Right lobe of liver (tissue), 6 donors: ENCODE data around the gene CDON. TPM values are rescaled to one million over a fixed set of nuclear protein-coding genes. Genes with fewer than 3 reads are reported as not detected.

ENCODE experiments used
- ATAC-seq, 4 donors: fragments of 200-7000 bp; cut with Tn5 transposase; one replicate each; pipeline ENCODE4 v1.9.1; 2020; ENCODE audit warnings: mild to moderate bottlenecking in 4 of 4, moderate library complexity in 4 of 4
- DNase-seq, 3 donors: peaks; one replicate each; pipeline ENCODE4 v3.0.0-alpha.2; 2020
- H3K27ac ChIP-seq, 3 donors: fragments of 200-600 bp; one replicate each; pipeline ENCODE4 v1.8.0; 2022
- H3K27me3 ChIP-seq, 2 donors: fragments of 200-600 bp; one replicate each; pipeline ENCODE4 v1.8.0; 2022
- H3K36me3 ChIP-seq, 4 donors: fragments of 200-600 bp; sonication (generic) in 1 of 4; one replicate each; pipeline versions ENCODE4 v1.5.1 to v1.8.0; 2017 to 2022; ENCODE audit warnings: control low read depth in 1 of 4
- H3K4me1 ChIP-seq, 4 donors: fragments of 200-600 bp; sonication (generic) in 1 of 4; one replicate each; pipeline versions ENCODE4 v1.5.1 to v1.8.0; 2017 to 2022; ENCODE audit warnings: control low read depth in 1 of 4
- H3K4me3 ChIP-seq, 3 donors: fragments of 200-600 bp; one replicate each; pipeline ENCODE4 v1.8.0; 2022
- H3K9me3 ChIP-seq, 4 donors: fragments of 200-600 bp; sonication (generic) in 1 of 4; one replicate each; pipeline versions ENCODE4 v1.5.1 to v1.8.0; 2017 to 2022; ENCODE audit warnings: control low read depth in 1 of 4
- CTCF ChIP-seq, 4 donors: fragments of 200-600 bp in 3 of 4; fragments of 450-650 bp in 1 of 4; IDR thresholded peaks; one replicate each; pipeline versions ENCODE4 v1.5.1 to v1.8.0; 2016 to 2022; ENCODE audit warnings: antibody characterized with exemption in 4 of 4, mild to moderate bottlenecking in 2 of 4
- POLR2A ChIP-seq: fragments of 450-650 bp; IDR thresholded peaks from one replicate; pipeline ENCODE4 v1.6.1; 2017; ENCODE audit warnings: antibody characterized with exemption, mild to moderate bottlenecking
- WGBS: methylation state at CpG from one replicate; pipeline ENCODE4 v1.1.6; 2018; ENCODE audit warnings: low coverage, low lambda C conversion rate; ENCODE audit not compliant: insufficient coverage; ENCODE audit errors: missing lambda C conversion rate; 5-methylcytosine and 5-hydroxymethylcytosine counted together
- intact Hi-C, 2 donors: fragments of 100-400 bp; cut with DNase I; formaldehyde crosslinking; loops; one replicate each; pipeline versions ENCODE4 v1.11.2 to v1.14.1; 2022
- total RNA-seq, 6 experiments: library from RNA; depleted of rRNA in 2 of 6; stranded (reverse); fragments of >200 nt in 2 of 6; fragmentation: NEBNext Ultra II Directional in 3 of 6; extraction: Animal tissue kit (Norgen Biotek cat#: 25700) in 3 of 6; gene quantifications; one replicate each; pipeline versions ENCODE4 v1.1.0 to v1.2.4, GENCODE V29; 2016 to 2023
- donor health status: DM: no; HTN: yes; CAD: no.
- donor health status: DM: no; HTN: no; CAD: no.
- donor health status: DM: no; HTN: no; CAD: no.
- donor health status: DM: no; HTN: yes; CAD: no.
- donor health status: DM: no; HTN: yes; CAD: no.

CDON gene
- total RNA-seq, 6 experiments from 2014 or later, result 1.8 to 4.1 (median 3.3) TPM

DNA sequence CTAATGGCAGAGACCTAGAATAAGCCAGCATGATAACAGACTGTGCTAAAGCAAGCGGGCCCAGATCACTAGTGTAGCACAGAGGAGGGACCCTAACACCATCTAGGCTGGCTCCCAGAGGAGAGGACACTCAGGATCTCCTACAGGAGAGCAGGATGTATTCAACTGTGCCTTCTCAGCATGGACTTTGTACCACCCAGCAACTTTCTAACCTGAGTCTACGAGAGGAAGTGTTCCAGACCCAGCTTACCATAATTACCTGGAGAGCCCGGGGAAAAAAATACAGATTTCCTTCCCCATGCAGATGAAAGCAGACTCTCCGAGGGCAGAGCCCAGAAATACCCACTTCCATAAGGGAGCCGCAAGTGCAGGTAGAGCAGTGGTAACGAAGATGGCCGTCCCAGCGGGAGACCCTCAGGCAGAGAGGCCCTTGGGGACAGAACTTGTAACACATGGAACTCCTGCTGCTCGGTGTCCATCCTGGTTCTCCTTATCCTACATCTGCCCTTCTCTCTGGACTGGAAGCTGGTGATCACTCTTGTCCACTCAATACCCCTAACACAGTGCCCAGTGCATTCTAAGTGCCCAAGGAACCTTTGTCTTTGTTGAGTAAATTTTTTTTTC is 138.2 kb downstream of the CDON start:
- ATAC-seq (no peak), DNase-seq (no peak)
- WGBS, result 71% methylated on average over 1 of the region's 9 CpGs
- Histone ChIP-seq H3K36me3 (no peaks in the 10 kb centered on the region), H3K27me3 (no peaks in the 10 kb centered on the region), H3K9me3 (no peaks in the 10 kb centered on the region), H3K4me1 (peaks cover 0 to 14% (median 0%) of the 10 kb centered on the region in 4 donors), H3K27ac (peak overlapping the region in 1 of 3 donors; percentile 48), H3K4me3 (no peak overlapping the region)
- TF ChIP-seq POLR2A (no peak), CTCF (IDR thresholded peaks at IDR 0.05) (no peak)
- intact Hi-C loops, result loop anchor here (5.0 kb wide), 1 partner anchor 268 kb away; no protein-coding TSS in a partner anchor

DNA sequence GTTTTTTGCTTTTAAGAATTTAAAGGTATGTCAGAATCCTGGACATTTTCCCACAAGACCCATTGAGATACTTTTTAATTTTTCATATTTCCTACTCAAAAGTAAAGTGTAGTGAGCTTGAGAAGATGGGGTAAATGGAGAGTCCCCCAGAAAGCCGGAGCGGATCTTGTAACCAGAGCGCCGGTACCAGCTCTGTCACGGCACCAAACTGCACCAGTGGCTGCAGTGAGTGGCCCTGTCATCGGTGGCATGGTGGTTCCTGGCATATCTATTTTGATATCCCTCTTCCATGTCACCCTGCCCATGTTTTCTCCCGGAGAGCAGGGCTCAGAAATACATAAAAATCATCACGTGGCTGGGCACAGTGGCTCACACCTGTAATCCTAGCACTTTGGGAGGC is 139.0 kb downstream of the CDON start:
- DNase-seq (no peak), ATAC-seq (no peak)
- intact Hi-C loops, result loop anchor here (5.0 kb wide), 1 partner anchor 269 kb away; no protein-coding TSS in a partner anchor
- no peak overlapping the region for H3K27ac ChIP-seq
- no peaks in the 10 kb centered on the region for H3K27me3 ChIP-seq
- 80% methylated on average over 8 of the region's 8 CpGs for WGBS
- TF ChIP-seq CTCF (IDR thresholded peaks at IDR 0.05) (no peak), POLR2A (no peak)
- peaks cover 0 to 14% (median 0%) of the 10 kb centered on the region in 4 donors for H3K4me1 ChIP-seq
- H3K4me3 ChIP-seq, result no peak overlapping the region
- H3K36me3 ChIP-seq, result no peaks in the 10 kb centered on the region
- no peaks in the 10 kb centered on the region for H3K9me3 ChIP-seq

- Histone ChIP-seq H3K9me3 (no peaks in the 10 kb centered on the region), H3K4me1 (peaks cover 0 to 14% (median 0%) of the 10 kb centered on the region in 4 donors), H3K4me3 (no peak overlapping the region), H3K27me3 (no peaks in the 10 kb centered on the region), H3K27ac (no peak overlapping the region), H3K36me3 (no peaks in the 10 kb centered on the region)
- TF ChIP-seq CTCF (IDR thresholded peaks at IDR 0.05), result peak; percentile 71 to 84 (median 78)
- no peak for TF ChIP-seq POLR2A
- DNase-seq (peak in 2 of 3 donors; percentile 43 to 74), ATAC-seq (peak; percentile 77 to 87 (median 82))
- intact Hi-C loops, result loop anchor here (5.0 kb wide), 1 partner anchor 269 kb away; no protein-coding TSS in a partner anchor
- 3% methylated on average over 8 of the region's 8 CpGs for WGBS
Measured at GRCh38 chr11:125923012-125923579, 139.6 kb downstream of the CDON start.

- whole genome bisulfite sequencing, result 57% methylated on average over 1 of the region's 3 CpGs
- Histone ChIP-seq H3K4me3 (no peak overlapping the region), H3K9me3 (no peaks in the 10 kb centered on the region), H3K27ac (no peak overlapping the region), H3K27me3 (no peaks in the 10 kb centered on the region), H3K4me1 (peaks cover 0 to 14% (median 0%) of the 10 kb centered on the region in 4 donors), H3K36me3 (no peaks in the 10 kb centered on the region)
- no peak for TF ChIP-seq CTCF (IDR thresholded peaks at IDR 0.05)
- intact Hi-C loops, result loop anchor here (5.0 kb wide), 1 partner anchor 270 kb away; no protein-coding TSS in a partner anchor
- DNase-seq, result no peak
- no peak for ATAC-seq
Measured at GRCh38 chr11:125922156-125922555, 140.5 kb downstream of the CDON start.
